Fibroblast of skin of abdomen (primary cell): ENCODE data around the gene CSF3.
"Not testable (repeated sequence)": the region's sequence is repeated elsewhere in the genome, so short reads cannot be mapped to it uniquely, and the experiment has no call there.

Source experiments
- DNase-seq: peaks from one replicate; pipeline ENCODE4 v3.0.0-alpha.2; 2013

Gene CSF3

GRCh38 chr17:39997543-39997942 is 17.7 kb upstream of the CSF3 start:
- DNase-seq = no peak

DNA sequence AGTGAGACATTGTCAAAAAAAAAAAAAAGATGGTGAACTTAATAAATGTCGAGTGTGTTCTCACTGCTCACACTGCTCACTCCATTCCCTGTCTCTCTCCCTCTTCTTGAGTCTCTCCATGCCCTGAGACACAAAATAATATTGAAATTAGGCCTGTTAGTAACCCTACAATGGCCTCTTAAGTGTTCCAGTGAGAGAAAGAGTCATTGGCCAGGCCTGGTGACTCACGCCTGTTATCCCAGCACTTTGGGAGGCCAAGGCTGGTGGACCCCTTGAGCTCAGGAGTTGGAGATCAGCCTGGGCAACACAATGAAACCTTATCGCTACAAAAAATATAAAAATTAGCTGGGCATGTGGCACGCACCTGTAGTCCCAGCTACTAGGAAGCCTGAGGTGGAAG is 16.2 kb upstream of the CSF3 start:
- no peak for DNase-seq

DNA sequence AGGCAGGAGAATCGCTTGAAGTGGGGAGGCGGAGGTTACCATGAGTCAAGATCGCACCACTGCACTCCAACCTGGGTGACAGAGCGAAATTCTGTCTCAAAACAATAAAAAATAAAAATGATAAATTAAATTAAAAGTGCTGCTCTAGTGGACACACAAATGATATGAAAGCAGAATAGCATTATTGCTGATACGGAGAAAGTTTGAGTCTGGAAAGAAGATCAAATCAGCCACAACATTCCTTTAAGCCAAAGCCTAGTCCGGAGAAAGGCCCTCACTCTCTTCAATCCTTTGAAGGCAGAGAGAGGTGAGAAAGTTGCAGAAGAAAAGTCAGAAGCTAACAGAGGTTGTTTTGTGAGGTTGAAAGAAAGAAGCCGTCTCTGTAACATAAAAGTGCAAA is 15.1 kb upstream of the CSF3 start:
- no peak for DNase-seq

- DNase-seq = not testable (repeated sequence)
Measured at GRCh38 chr17:40001335-40001734, 13.9 kb upstream of the CSF3 start.

GRCh38 chr17:40004072-40004471 is 11.2 kb upstream of the CSF3 start:
- DNase-seq = no peak

DNA sequence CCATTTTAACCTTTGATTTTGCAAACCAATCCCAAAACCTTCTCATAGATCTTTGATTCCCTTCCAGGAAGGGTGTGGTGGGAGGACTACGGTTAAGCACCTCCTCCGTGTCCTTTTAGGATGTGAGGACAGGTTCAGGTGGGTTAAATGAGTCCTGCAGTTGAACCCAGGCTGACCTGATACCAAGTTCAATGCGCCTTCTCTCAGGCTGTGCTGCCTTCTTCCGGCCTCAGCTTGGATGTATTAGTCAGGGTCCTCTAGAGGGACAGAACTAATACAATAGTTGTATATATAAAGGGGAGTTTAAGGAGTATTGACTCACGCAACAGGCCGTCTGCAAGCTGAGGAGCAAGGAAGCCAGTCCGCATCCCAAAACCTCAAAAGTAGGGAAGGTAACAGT is 10.5 kb upstream of the CSF3 start:
- DNase-seq = no peak

GRCh38 chr17:40005520-40005919 is 9.7 kb upstream of the CSF3 start:
- no peak for DNase-seq

DNA sequence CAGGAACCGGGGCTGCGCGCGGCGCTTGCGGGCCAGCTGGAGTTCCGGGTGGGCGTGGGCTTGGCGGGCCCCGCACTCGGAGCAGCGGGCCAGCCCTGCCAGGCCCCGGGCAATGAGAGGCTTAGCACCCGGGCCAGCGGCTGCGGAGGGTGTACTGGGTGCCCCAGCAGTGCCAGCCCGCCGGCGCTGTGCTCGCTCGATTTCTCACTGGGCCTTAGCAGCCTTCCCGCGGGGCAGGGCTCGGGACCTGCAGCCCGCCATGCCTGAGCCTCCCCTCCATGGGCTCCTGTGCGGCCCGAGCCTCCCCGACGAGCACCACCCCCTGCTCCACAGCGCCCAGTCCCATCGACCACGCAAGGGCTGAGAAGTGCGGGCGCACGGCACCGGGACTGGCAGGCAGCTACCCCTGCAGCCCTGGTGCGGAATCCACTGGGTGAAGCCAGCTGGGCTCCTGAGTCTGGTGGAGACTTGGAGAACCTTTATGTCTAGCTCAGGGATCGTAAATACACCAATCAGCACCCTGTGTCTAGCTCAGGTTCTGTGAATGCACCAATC is 4.2 kb upstream of the CSF3 start:
- not testable (repeated sequence) for DNase-seq

- DNase-seq = not testable (repeated sequence)
Measured at GRCh38 chr17:40012017-40012647, 3.1 kb upstream of the CSF3 start.

GRCh38 chr17:40014375-40014980 is 762 bp upstream of the CSF3 start:
- peak; percentile 22 for DNase-seq

DNA sequence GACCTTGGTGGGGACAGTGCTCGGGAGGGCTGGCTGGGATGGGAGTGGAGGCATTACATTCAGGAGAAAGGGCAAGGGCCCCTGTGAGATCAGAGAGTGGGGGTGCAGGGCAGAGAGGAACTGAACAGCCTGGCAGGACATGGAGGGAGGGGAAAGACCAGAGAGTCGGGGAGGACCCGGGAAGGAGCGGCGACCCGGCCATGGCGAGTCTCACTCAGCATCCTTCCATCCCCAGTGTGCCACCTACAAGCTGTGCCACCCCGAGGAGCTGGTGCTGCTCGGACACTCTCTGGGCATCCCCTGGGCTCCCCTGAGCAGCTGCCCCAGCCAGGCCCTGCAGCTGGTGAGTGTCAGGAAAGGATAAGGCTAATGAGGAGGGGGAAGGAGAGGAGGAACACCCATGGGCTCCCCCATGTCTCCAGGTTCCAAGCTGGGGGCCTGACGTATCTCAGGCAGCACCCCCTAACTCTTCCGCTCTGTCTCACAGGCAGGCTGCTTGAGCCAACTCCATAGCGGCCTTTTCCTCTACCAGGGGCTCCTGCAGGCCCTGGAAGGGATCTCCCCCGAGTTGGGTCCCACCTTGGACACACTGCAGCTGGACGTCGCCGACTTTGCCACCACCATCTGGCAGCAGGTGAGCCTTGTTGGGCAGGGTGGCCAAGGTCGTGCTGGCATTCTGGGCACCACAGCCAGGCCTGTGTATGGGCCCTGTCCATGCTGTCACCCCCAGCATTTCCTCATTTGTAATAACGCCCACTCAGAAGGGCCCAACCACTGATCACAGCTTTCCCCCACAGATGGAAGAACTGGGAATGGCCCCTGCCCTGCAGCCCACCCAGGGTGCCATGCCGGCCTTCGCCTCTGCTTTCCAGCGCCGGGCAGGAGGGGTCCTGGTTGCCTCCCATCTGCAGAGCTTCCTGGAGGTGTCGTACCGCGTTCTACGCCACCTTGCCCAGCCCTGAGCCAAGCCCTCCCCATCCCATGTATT is 1.1 kb downstream of the CSF3 start:
- DNase-seq = no peak

DNA sequence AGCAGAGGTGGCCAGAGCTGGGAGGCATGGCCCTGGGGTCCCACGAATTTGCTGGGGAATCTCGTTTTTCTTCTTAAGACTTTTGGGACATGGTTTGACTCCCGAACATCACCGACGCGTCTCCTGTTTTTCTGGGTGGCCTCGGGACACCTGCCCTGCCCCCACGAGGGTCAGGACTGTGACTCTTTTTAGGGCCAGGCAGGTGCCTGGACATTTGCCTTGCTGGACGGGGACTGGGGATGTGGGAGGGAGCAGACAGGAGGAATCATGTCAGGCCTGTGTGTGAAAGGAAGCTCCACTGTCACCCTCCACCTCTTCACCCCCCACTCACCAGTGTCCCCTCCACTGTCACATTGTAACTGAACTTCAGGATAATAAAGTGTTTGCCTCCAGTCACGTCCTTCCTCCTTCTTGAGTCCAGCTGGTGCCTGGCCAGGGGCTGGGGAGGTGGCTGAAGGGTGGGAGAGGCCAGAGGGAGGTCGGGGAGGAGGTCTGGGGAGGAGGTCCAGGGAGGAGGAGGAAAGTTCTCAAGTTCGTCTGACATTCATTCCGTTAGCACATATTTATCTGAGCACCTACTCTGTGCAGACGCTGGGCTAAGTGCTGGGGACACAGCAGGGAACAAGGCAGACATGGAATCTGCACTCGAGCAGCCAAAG is 2.3 kb downstream of the CSF3 start:
- no peak for DNase-seq

GRCh38 chr17:40018211-40019121 is 3.2 kb downstream of the CSF3 start:
- DNase-seq = peak; percentile 35

GRCh38 chr17:40019140-40019991 is 4.1 kb downstream of the CSF3 start:
- peak; percentile 63 for DNase-seq

- no peak for DNase-seq
Measured at GRCh38 chr17:40020146-40020545, 4.9 kb downstream of the CSF3 start.

- DNase-seq = peak; percentile 55
Measured at GRCh38 chr17:40021451-40021971, 6.3 kb downstream of the CSF3 start.

GRCh38 chr17:40022497-40022896 is 7.3 kb downstream of the CSF3 start:
- no peak for DNase-seq

DNA sequence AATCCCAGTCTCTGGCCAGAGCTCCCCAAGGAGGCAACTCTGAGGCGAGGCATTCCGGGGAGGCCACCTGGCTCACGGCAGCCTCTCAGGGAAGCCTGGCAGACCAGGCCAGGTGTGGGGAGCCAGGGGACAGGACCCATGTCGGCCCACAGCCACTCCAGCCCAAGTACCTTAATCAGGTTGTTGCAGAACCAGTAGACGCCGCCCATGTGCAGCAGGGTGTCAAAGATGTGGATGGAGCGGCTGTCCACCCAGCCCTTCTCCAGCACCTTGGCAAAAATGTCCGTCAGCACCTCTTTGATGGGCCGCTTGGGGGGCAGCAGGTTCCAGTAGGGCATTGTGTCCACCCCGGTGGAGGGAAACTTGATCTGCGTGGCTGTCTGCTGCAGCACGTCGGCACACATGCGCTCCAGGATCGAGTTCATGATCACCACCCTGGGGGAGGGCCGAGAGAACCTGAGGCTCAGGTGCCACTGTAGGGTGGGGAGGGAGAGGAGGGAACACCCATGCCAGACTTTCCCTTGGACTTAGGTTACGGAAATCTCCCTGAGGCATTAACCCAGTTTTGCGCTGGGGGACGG is 7.8 kb downstream of the CSF3 start:
- DNase-seq = no peak

DNA sequence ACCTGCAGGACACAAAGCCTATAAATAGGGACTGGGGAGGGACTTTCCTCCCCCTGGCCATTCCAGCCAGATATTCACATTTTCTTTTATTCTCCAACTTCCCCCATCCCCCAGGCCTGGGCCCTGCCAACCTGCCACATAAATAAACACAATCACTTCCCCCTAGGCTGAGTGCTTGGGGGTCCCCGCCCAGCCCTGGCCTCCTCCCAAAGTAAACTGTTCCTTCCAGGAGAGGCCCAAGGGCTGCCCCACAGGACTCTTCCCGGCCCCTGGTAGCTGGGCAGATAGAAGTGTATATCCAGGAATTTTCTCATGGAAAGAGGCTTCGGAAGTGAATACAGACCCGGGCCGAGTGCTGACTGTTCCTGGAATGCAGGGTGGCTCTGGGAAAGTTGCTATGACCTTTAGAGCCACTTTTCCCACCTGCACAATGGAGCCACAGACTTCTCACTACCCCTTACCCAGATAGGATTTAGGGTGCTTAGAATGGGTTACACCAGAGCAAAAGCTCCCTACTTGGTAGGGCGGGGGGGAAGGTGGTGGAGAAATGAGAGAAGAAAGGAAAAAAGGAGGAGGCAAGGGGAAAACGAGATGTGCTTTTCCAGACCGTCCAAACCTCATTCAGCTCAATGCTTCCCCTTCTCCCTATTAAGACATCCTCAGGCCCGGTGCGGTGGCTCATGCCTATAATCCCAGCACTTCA is 8.5 kb downstream of the CSF3 start:
- no peak for DNase-seq
